HepG2 (cell line): ENCODE data around the gene METTL21C. TPM values are rescaled to one million over a fixed set of nuclear protein-coding genes. Genes with fewer than 3 reads are reported as not detected.

Experiments
- ATAC-seq: fragments of 200-7000 bp; cut with Tn5 transposase; 3 replicates; pipeline ENCODE4 v1.9.1; 2020; ENCODE audit warnings: mild to moderate bottlenecking, moderate library complexity
- Bru-seq: library from RNA; stranded (reverse); fragments of 400-500 nt; gene quantifications from one replicate; lab custom pipeline; 2021; lab: Mats Ljungman, UMichigan
- BruChase-seq, 2 experiments: library from RNA; stranded (reverse); fragments of 400-500 nt; gene quantifications; one replicate each; lab custom pipeline; 2021; lab: Mats Ljungman, UMichigan
- BruUV-seq: library from RNA; stranded (reverse); fragments of 400-500 nt; replicated peaks from 2 replicates; lab custom pipeline; 2021; lab: Mats Ljungman, UMichigan
- CTCF ChIA-PET: fragments of 300-600 bp; formaldehyde crosslinking; extraction: SDS; loops from one replicate; lab custom pipeline; 2021; ENCODE audit warnings: low total read pairs, inconsistent platforms, low intra/inter-chr PET ratio; lab: Yijun Ruan, JAX
- POLR2A ChIA-PET: fragments of 350-600 bp; sonication (Branson Sonifier 250); formaldehyde crosslinking; loops from one replicate; lab custom pipeline; 2020; ENCODE audit warnings: antibody characterized with exemption, inconsistent platforms; lab: Yijun Ruan, JAX
- DNase-seq: peaks from one replicate; pipeline ENCODE4 v3.0.0-alpha.2; 2015; ENCODE audit warnings: low spot score
- FAIRE-seq: peaks from 3 replicates; lab custom pipeline; 2011; peaks lifted over from hg19 to GRCh38; lab: Jason Lieb, UNC
- H2AFZ ChIP-seq: one replicate; pipeline ENCODE4 v1.6.1; 2011; ENCODE audit warnings: low read length, inconsistent platforms
- H3K27ac ChIP-seq: fragments of 300-600 bp; 3 replicates; pipeline ENCODE4 v1.8.0; 2011; ENCODE audit warnings: mixed run types, mild to moderate bottlenecking, mixed read lengths, low read length, inconsistent platforms; ENCODE audit not compliant: insufficient read depth; ENCODE audit errors: extremely low read length
- H3K27me3 ChIP-seq, 2 experiments: fragments of 200-600 bp in 1 of 2; 2 replicates in 1 of 2; 3 replicates in 1 of 2; pipeline versions ENCODE4 v1.6.0 to v1.8.0; 2011; ENCODE audit warnings: low read length in 2 of 2, mild to moderate bottlenecking in 2 of 2, moderate library complexity in 2 of 2, inconsistent platforms in 1 of 2; ENCODE audit not compliant: insufficient read depth in 2 of 2, control insufficient read depth in 1 of 2
- H3K36me3 ChIP-seq, 2 experiments: fragments of 200-600 bp in 1 of 2; replicated peaks in 1 of 2; 2 replicates in 1 of 2; 3 replicates in 1 of 2; pipeline versions ENCODE4 v1.5.1 to v1.8.0; 2011; ENCODE audit warnings: low read length in 2 of 2, inconsistent platforms in 1 of 2; ENCODE audit not compliant: insufficient read depth in 2 of 2, control insufficient read depth in 1 of 2
- H3K4me1 ChIP-seq: 2 replicates; pipeline ENCODE4 v1.5.1; 2012; ENCODE audit warnings: low read length, inconsistent platforms; ENCODE audit not compliant: insufficient read depth
- H3K4me2 ChIP-seq: 2 replicates; pipeline ENCODE4 v1.6.0; 2011; ENCODE audit warnings: low read depth, low read length, inconsistent platforms
- H3K4me3 ChIP-seq, 3 experiments: fragments of 200-600 bp in 1 of 3; sonication (generic), shearing (Covaris generic) in 1 of 3; replicated peaks in 1 of 3; 2 replicates each; pipeline ENCODE4 v1.5.1; 2011 to 2016; ENCODE audit warnings: low read length in 3 of 3, inconsistent platforms in 2 of 3, low read depth in 2 of 3, mild to moderate bottlenecking in 2 of 3, control low read depth in 1 of 3, mixed read lengths in 1 of 3; ENCODE audit not compliant: insufficient read depth in 1 of 3
- H3K79me2 ChIP-seq: one replicate; pipeline ENCODE4 v1.6.1; 2011; ENCODE audit warnings: low read length, inconsistent platforms; ENCODE audit not compliant: insufficient read depth
- H3K9ac ChIP-seq: 2 replicates; pipeline ENCODE4 v1.6.0; 2011; ENCODE audit warnings: mild to moderate bottlenecking, low read depth, low read length, inconsistent platforms; ENCODE audit not compliant: insufficient read depth
- H3K9me3 ChIP-seq: 2 replicates; pipeline ENCODE4 v1.5.1; 2012; ENCODE audit warnings: mild to moderate bottlenecking, low read length
- H4K20me1 ChIP-seq: 2 replicates; pipeline ENCODE4 v1.6.0; 2011; ENCODE audit warnings: inconsistent platforms, mild to moderate bottlenecking, low read length, moderate library complexity; ENCODE audit not compliant: insufficient read depth
- ATF7 ChIP-seq, 2 experiments: fragments of 450-650 bp in 1 of 2; sonication (generic) in 1 of 2; formaldehyde crosslinking in 1 of 2; IDR thresholded peaks; 2 replicates each; pipeline versions ENCODE4 v1.4.0 to v1.6.1; 2016 to 2020; ENCODE audit warnings: antibody characterized with exemption in 1 of 2, mild to moderate bottlenecking in 1 of 2, missing genetic modification reagents in 1 of 2
- CHD2 ChIP-seq: IDR thresholded peaks from 2 replicates; pipeline ENCODE4 v1.6.1; 2011; ENCODE audit warnings: low read depth, low read length, improper control_type of control experiment
- ERF ChIP-seq: IDR thresholded peaks from 2 replicates; pipeline ENCODE4 v1.6.1; 2018; ENCODE audit warnings: missing biosample characterization, missing genetic modification reagents
- KAT2B ChIP-seq: fragments of 150-350 bp; IDR thresholded peaks from 2 replicates; pipeline ENCODE4 v1.6.1; 2014; ENCODE audit warnings: low read depth, low read length, borderline replicate concordance
- NCOA5 ChIP-seq: sonication (generic); formaldehyde crosslinking; IDR thresholded peaks from 2 replicates; pipeline ENCODE4 v1.4.0; 2020; ENCODE audit warnings: missing genetic modification reagents
- NFE2L2 ChIP-seq: fragments of 150-350 bp; IDR thresholded peaks from 2 replicates; pipeline ENCODE4 v1.6.1; 2014; ENCODE audit warnings: low read length
- PCBP2 ChIP-seq: fragments of 200-400 bp; formaldehyde crosslinking; optimal IDR thresholded peaks from 2 replicates; pipeline ENCODE3; 2018; ENCODE audit warnings: low read length, low read depth; ENCODE audit not compliant: poor library complexity, severe bottlenecking
- RBAK ChIP-seq: sonication (generic); formaldehyde crosslinking; IDR thresholded peaks from 2 replicates; pipeline ENCODE4 v1.5.1; 2020; ENCODE audit warnings: mild to moderate bottlenecking, missing genetic modification reagents
- RNF2 ChIP-seq: fragments of 450-650 bp; conservative IDR thresholded peaks from 2 replicates; pipeline ENCODE4 v1.6.1; 2016; ENCODE audit warnings: low read depth
- ZFP36L1 ChIP-seq: sonication (generic); formaldehyde crosslinking; IDR thresholded peaks from 2 replicates; pipeline ENCODE4 v1.8.0; 2022; ENCODE audit warnings: mild to moderate bottlenecking, missing genetic modification reagents, moderate library complexity
- ZNF432 ChIP-seq: sonication (generic); formaldehyde crosslinking; IDR thresholded peaks from 2 replicates; pipeline ENCODE4 v1.5.0; 2020; ENCODE audit warnings: missing genetic modification reagents, mild to moderate bottlenecking, borderline replicate concordance
- ZNF614 ChIP-seq: IDR thresholded peaks from 2 replicates; pipeline ENCODE4 v1.6.1; 2018; ENCODE audit warnings: missing biosample characterization, missing genetic modification reagents, inconsistent platforms, borderline replicate concordance
- ZNF672 ChIP-seq: sonication (generic); formaldehyde crosslinking; IDR thresholded peaks from 2 replicates; pipeline ENCODE4 v1.8.1; 2022; ENCODE audit warnings: missing genetic modification reagents
- ZSCAN12 ChIP-seq: sonication (generic); formaldehyde crosslinking; IDR thresholded peaks from 2 replicates; pipeline ENCODE4 v1.9.0; 2021; ENCODE audit warnings: mild to moderate bottlenecking, missing genetic modification reagents
- ZSCAN20 ChIP-seq: sonication (generic); formaldehyde crosslinking; IDR thresholded peaks from 2 replicates; pipeline ENCODE4 v1.4.0; 2020; ENCODE audit warnings: missing genetic modification reagents, mild to moderate bottlenecking, borderline replicate concordance
- WGBS: methylation state at CpG from one replicate; pipeline ENCODE4 v1.1.6; 2017; ENCODE audit warnings: low lambda C conversion rate; 5-methylcytosine and 5-hydroxymethylcytosine counted together
- in situ Hi-C: cut with HindIII; loops from 2 replicates; pipeline ENCODE4 v1.10.0; 2017; ENCODE audit warnings: low pct_unique_long_range_greater_than_20kb; ENCODE audit not compliant: extremely low pct_ligation_motif_present
- intact Hi-C: fragments of 100-400 bp; cut with micrococcal nuclease; formaldehyde crosslinking; loops from one replicate; pipeline ENCODE4 v1.10.0; 2022; ENCODE audit not compliant: unreplicated experiment
- long read RNA-seq, 2 experiments: library from RNA in 1 of 2; library from polyadenylated mRNA in 1 of 2; stranded (forward) in 1 of 2; unstranded in 1 of 2; transcript quantifications; one replicate each; pipeline ENCODE4 v2.0.0, GENCODE V29; 2019 to 2022
- polyA minus RNA-seq, 3 experiments: library from RNA; depleted of rRNA, polyadenylated mRNA; stranded (reverse); fragments of >200 nt; gene quantifications; 2 replicates each; pipeline ENCODE4 v1.2.3, GENCODE V29; 2011; ENCODE audit warnings: low replicate concordance in 1 of 3
- polyA plus RNA-seq, 8 experiments: library from polyadenylated mRNA; depleted of rRNA in 3 of 8; stranded (reverse) in 7 of 8; unstranded in 1 of 8; fragments of >200 nt; fragmentation: Illumina TruSeq in 4 of 8; extraction: Trizol in 4 of 8; gene quantifications; 2 replicates each; pipeline versions ENCODE4 v1.2.1 to v1.2.3, GENCODE V29; 2011 to 2016; ENCODE audit warnings: low read depth in 4 of 8, missing spikeins in 1 of 8, mixed read lengths in 1 of 8; ENCODE audit not compliant: insufficient read depth in 1 of 8
- total RNA-seq, 5 experiments: library from RNA; depleted of rRNA; stranded (reverse); fragments of >200 nt; fragmentation: Illumina TruSeq; extraction: Trizol; gene quantifications; 2 replicates each; pipeline ENCODE4 v1.2.3, GENCODE V29; 2016; ENCODE audit warnings: low read depth in 1 of 5

Gene METTL21C
- not detected in 2 replicates for total RNA-seq (2016; rRNA removed; fragmentation: Illumina TruSeq; extraction: Trizol)
- total RNA-seq (2016; cell fraction: cytosol; rRNA removed; fragmentation: Illumina TruSeq; extraction: Trizol; ENCODE audit: low read depth) = not detected in 2 replicates
- not detected in 2 replicates for total RNA-seq (2016; cell fraction: insoluble cytoplasmic fraction; rRNA removed; fragmentation: Illumina TruSeq; extraction: Trizol)
- total RNA-seq (2016; cell fraction: membrane; rRNA removed; fragmentation: Illumina TruSeq; extraction: Trizol) = not detected in 2 replicates
- not detected in 2 replicates for total RNA-seq (2016; cell fraction: nucleus; rRNA removed; fragmentation: Illumina TruSeq; extraction: Trizol)
- not detected in 2 replicates for polyA plus RNA-seq (2011; rRNA removed)
- not detected in 2 replicates for polyA plus RNA-seq (2011; cell fraction: cytosol; rRNA removed)
- not detected in 2 replicates for polyA plus RNA-seq (2011; cell fraction: nucleus; rRNA removed)
- not detected in 2 replicates for polyA plus RNA-seq (2012)
- not detected in 2 replicates for polyA plus RNA-seq (2016; cell fraction: cytosol; fragmentation: Illumina TruSeq; extraction: Trizol; ENCODE audit: low read depth)
- not detected in 2 replicates for polyA plus RNA-seq (2016; cell fraction: insoluble cytoplasmic fraction; fragmentation: Illumina TruSeq; extraction: Trizol; ENCODE audit: low read depth)
- polyA plus RNA-seq (2016; cell fraction: membrane; fragmentation: Illumina TruSeq; extraction: Trizol; ENCODE audit: low read depth) = not detected in 2 replicates
- not detected in 2 replicates for polyA plus RNA-seq (2016; cell fraction: nucleus; fragmentation: Illumina TruSeq; extraction: Trizol; ENCODE audit: insufficient read depth, low read depth)
- polyA minus RNA-seq (2011; rRNA and poly(A)+ RNA removed; ENCODE audit: low replicate concordance) = not detected in 2 replicates
- not detected in 2 replicates for polyA minus RNA-seq (2011; cell fraction: cytosol; rRNA and poly(A)+ RNA removed)
- not detected in 2 replicates for polyA minus RNA-seq (2011; cell fraction: nucleus; rRNA and poly(A)+ RNA removed)
- not detected for Bru-seq, nascent RNA
- BruChase-seq, experiment 1, labeled RNA remaining after a 6-hour chase = not detected
- BruChase-seq, experiment 2, labeled RNA remaining after a 2-hour chase = not detected
- long read RNA-seq, experiment 1 = 0 reads
- long read RNA-seq, experiment 2 = 0 reads

GRCh38 chr13:102694937-102695336 is at the start of gene METTL21C:
Gene METTL21C (minus strand): TSS chr13:102695044. CDS start chr13:102694498, 546 bp downstream.
- Histone ChIP-seq H3K4me3 (no peak within 1 kb of the TSS), H3K36me3 (no peaks in the 10 kb centered on the region), H3K9ac (no peak within 1 kb of the TSS), H3K27ac (no peak within 1 kb of the TSS), H3K9me3 (peaks cover 8% of the 10 kb centered on the region; the same call in 1 of the 2 replicates), H3K27me3 (peaks cover 0 to 24% of the 10 kb centered on the region in 2 experiments; a peak in 4 of 5 replicates), H2AFZ (no peak within 1 kb of the TSS), H3K4me1 (peaks cover 21% of the 10 kb centered on the region), H4K20me1 (no peaks in the 10 kb centered on the region), H3K79me2 (no peaks in the 10 kb centered on the region), H3K4me2 (no peak within 1 kb of the TSS)
- ChIA-PET POLR2A (no interaction called here), CTCF (no interaction called here)
- FAIRE-seq (no peak), DNase-seq (no peak), ATAC-seq (no peak)
- TF ChIP-seq NFE2L2 (no peak), CHD2 (no peak), ZNF432 (CRISPR knock-in tag) (no peak), ZFP36L1 (CRISPR knock-in tag) (no peak), RNF2 (no peak), PCBP2 (no peak), RBAK (no peak), ZSCAN12 (CRISPR knock-in tag) (no peak), KAT2B (no peak), NCOA5 (CRISPR knock-in tag) (no peak), ATF7 (IDR thresholded peaks at IDR 0.05) (no peak), ATF7 (CRISPR knock-in tag; IDR thresholded peaks at IDR 0.05) (no peak), ZSCAN20 (no peak), ZNF614 (CRISPR knock-in tag) (no peak), ERF (CRISPR knock-in tag) (no peak), ZNF672 (no peak)
- in situ Hi-C loops = no loop called here
- WGBS = 34% methylated on average over 6 of the region's 6 CpGs
- intact Hi-C loops = no loop called here
- BruUV-seq = no TSS peak
